ENCODE measurements around the gene FLOT2. TPM values are rescaled to one million over a fixed set of nuclear protein-coding genes. Genes with fewer than 3 reads are reported as not detected.

FLOT2 gene
- total and polyA plus RNA-seq, 2 donors (not counting 3 experiments of a cell fraction or from before 2014, with no cell fraction given): 169 to 180 TPM

GRCh38 chr17:28834420-28834819 is 63.1 kb downstream of the FLOT2 start:
- H3K27ac ChIP-seq (ENCODE audit: insufficient read depth, low read depth, low read length): no peak overlapping the region
- peaks cover 3% of the 10 kb centered on the region for H4K20me1 ChIP-seq (replicated peaks; ENCODE audit: control insufficient read depth, extremely low read depth, insufficient read depth, low read length)
- ChIA-PET CTCF (interaction anchor here (0.6 kb wide), 1 partner anchor 269 kb away, joined by 4 read pairs; no protein-coding TSS in a partner anchor), POLR2A (no interaction called here)
- no peaks in the 10 kb centered on the region for H3K9me3 ChIP-seq (replicated peaks; ENCODE audit: control insufficient read depth, insufficient read depth, low read length)
- H3K4me1 ChIP-seq (ENCODE audit: control insufficient read depth, extremely low read depth, insufficient read depth, low read length): peaks cover 4% of the 10 kb centered on the region
- FAIRE-seq (no peak), DNase-seq (ENCODE audit: low read depth, low spot score) (no peak)
- dilution Hi-C loops (cut with MboI; ENCODE audit: extremely low pct_ligation_motif_present, low sequenced_read_pairs): no loop called here
- intact Hi-C loops (cut with micrococcal nuclease): no loop called here
- no peaks in the 10 kb centered on the region for H3K27me3 ChIP-seq (ENCODE audit: control insufficient read depth in 2 of 2, insufficient read depth in 2 of 2, low read length in 2 of 2)
- no TSS peak for BruUV-seq (replicated peaks)
- H3K4me2 ChIP-seq (ENCODE audit: insufficient read depth, low read length): no peak overlapping the region
- H3K36me3 ChIP-seq (ENCODE audit: control insufficient read depth in 2 of 2, extremely low read depth in 1 of 2, insufficient read depth in 2 of 2, low read length in 2 of 2): no peaks in the 10 kb centered on the region
- H3K9me1 ChIP-seq (replicated peaks; ENCODE audit: control insufficient read depth, extremely low read depth, insufficient read depth, low read length): no peaks in the 10 kb centered on the region
- peaks cover 62% of the 10 kb centered on the region for H3K79me2 ChIP-seq (ENCODE audit: control insufficient read depth, insufficient read depth, low read length)
- no peak overlapping the region for H3K4me3 ChIP-seq (replicated peaks in 1 of 3; ENCODE audit: insufficient read depth in 1 of 3, low read depth in 1 of 3, low read length in 3 of 3)
- TF ChIP-seq GATA2 (IDR thresholded peaks at IDR 0.05; ENCODE audit: insufficient read depth, insufficient read length, low read depth, low read length) (no peak), JUN (IDR thresholded peaks at IDR 0.05; ENCODE audit: borderline replicate concordance, insufficient read depth, insufficient read length, low read depth) (no peak), MAX (IDR thresholded peaks at IDR 0.05; ENCODE audit: insufficient read depth, insufficient read length) (no peak), POLR2A (IDR thresholded peaks at IDR 0.05; ENCODE audit: low read depth, low read length) (no peak), FOS (IDR thresholded peaks at IDR 0.05; ENCODE audit: borderline replicate concordance, insufficient read depth, low read length) (no peak), CTCF (IDR thresholded peaks at IDR 0.05; ENCODE audit: extremely low read depth in 1 of 2, insufficient read depth in 1 of 2, low read depth in 1 of 2, low read length in 2 of 2) (no peak), POLR2AphosphoS5 (IDR thresholded peaks at IDR 0.05; ENCODE audit: insufficient read depth, low read depth, low read length) (no peak), EZH2 (IDR thresholded peaks at IDR 0.05; ENCODE audit: borderline replicate concordance, low read depth, low read length, severe bottlenecking) (no peak), MYC (IDR thresholded peaks at IDR 0.05; ENCODE audit: low read depth, low read length) (no peak)
- H3K9ac ChIP-seq (replicated peaks; ENCODE audit: extremely low read depth, insufficient read depth, low read length): no peak overlapping the region
- no peak overlapping the region for H2AFZ ChIP-seq (ENCODE audit: low read depth, low read length)

MicroRNA genes within 50 kb of the gene (microRNA counts, 767-probe panel; counts per million panel counts)
- microRNA hsa-miR-144-3p (723 counts per million, percentile 96 among the panel's probes with 10 or more counts), microRNA hsa-miR-451a (723 counts per million, percentile 96 among the panel's probes with 10 or more counts)

Small RNA genes within 50 kb of the gene (microRNA-seq; reads per million reads assigned to microRNA genes)
- gene MIR451B (ENCODE audit: borderline number of aligned reads, borderline replicate concordance): not detected

Small RNA genes within 50 kb of the gene (small RNA-seq; reads per million reads assigned to genes)
- not detected for gene RF00019 (ENCODE audit: insufficient read depth, insufficient read length, low read depth, low replicate concordance)

Other genes with a start within 250 kb of the FLOT2 start
- gene SDF2, start 235.8 kb downstream of the FLOT2 start, total RNA-seq: 52.6 and 56.4 TPM in 2 replicates
- 77.9 and 101 TPM in 2 replicates for gene SDF2, start 235.8 kb downstream of the FLOT2 start, polyA plus RNA-seq
- 70.4 and 79.2 TPM in 2 replicates for gene SUPT6H, start 235.5 kb downstream of the FLOT2 start, total RNA-seq
- 33.9 and 34.9 TPM in 2 replicates for gene SUPT6H, start 235.5 kb downstream of the FLOT2 start, polyA plus RNA-seq
- 2.1 and 2.6 TPM in 2 replicates for gene PROCA1, start 185.8 kb downstream of the FLOT2 start, total RNA-seq
- 2.0 and 2.1 TPM in 2 replicates for gene PROCA1, start 185.8 kb downstream of the FLOT2 start, polyA plus RNA-seq
- 62.3 and 87.1 TPM in 2 replicates for gene RAB34, start 179.9 kb downstream of the FLOT2 start, total RNA-seq
- gene RAB34, start 179.9 kb downstream of the FLOT2 start, polyA plus RNA-seq: 113 and 116 TPM in 2 replicates
- gene RPL23A, start 177.7 kb downstream of the FLOT2 start, total RNA-seq: 1,554 and 1,573 TPM in 2 replicates
- gene RPL23A, start 177.7 kb downstream of the FLOT2 start, polyA plus RNA-seq: 717 and 827 TPM in 2 replicates
- 1.8 and 2.6 TPM in 2 replicates for gene TLCD1, start 171.5 kb downstream of the FLOT2 start, total RNA-seq
- 6.8 and 8.1 TPM in 2 replicates for gene TLCD1, start 171.5 kb downstream of the FLOT2 start, polyA plus RNA-seq
- 3.0 and 3.1 TPM in 2 replicates for gene NEK8, start 168.9 kb downstream of the FLOT2 start, total RNA-seq
- gene NEK8, start 168.9 kb downstream of the FLOT2 start, polyA plus RNA-seq: 3.2 and 3.6 TPM in 2 replicates
- gene TRAF4, start 153.7 kb downstream of the FLOT2 start, total RNA-seq: 81.9 and 83.9 TPM in 2 replicates
- 79.5 and 97.3 TPM in 2 replicates for gene TRAF4, start 153.7 kb downstream of the FLOT2 start, polyA plus RNA-seq
- gene FAM222B, start 54.9 kb downstream of the FLOT2 start, total RNA-seq: 30.6 and 33.7 TPM in 2 replicates
- 20.6 and 21.1 TPM in 2 replicates for gene FAM222B, start 54.9 kb downstream of the FLOT2 start, polyA plus RNA-seq
- 50.3 and 58.0 TPM in 2 replicates for gene ERAL1, start 42.7 kb downstream of the FLOT2 start, total RNA-seq
- 86.6 and 102 TPM in 2 replicates for gene ERAL1, start 42.7 kb downstream of the FLOT2 start, polyA plus RNA-seq
- 5.6 and 7.2 TPM in 2 replicates for gene DHRS13, start 5.3 kb upstream of the FLOT2 start, total RNA-seq
- gene DHRS13, start 5.3 kb upstream of the FLOT2 start, polyA plus RNA-seq: 8.2 and 9.3 TPM in 2 replicates
- gene PHF12, start 53.8 kb upstream of the FLOT2 start, total RNA-seq: 36.4 and 44.2 TPM in 2 replicates
- 24.3 and 26.6 TPM in 2 replicates for gene PHF12, start 53.8 kb upstream of the FLOT2 start, polyA plus RNA-seq
- not detected in 2 replicates for gene SEZ6, start 108.3 kb upstream of the FLOT2 start, total RNA-seq
- not detected in 2 replicates for gene SEZ6, start 108.3 kb upstream of the FLOT2 start, polyA plus RNA-seq
- gene PIPOX, start 145.4 kb upstream of the FLOT2 start, total RNA-seq: 2.2 and 2.5 TPM in 2 replicates
- 0.62 and 0.81 TPM in 2 replicates for gene PIPOX, start 145.4 kb upstream of the FLOT2 start, polyA plus RNA-seq

Measured in endothelial cell of umbilical vein (primary cell).